Measurements from ENCODE around the gene IQGAP2.

GRCh38 chr5:76487386-76487785 lies 84.3 kb downstream of the IQGAP2 start:
- no peak for TF ChIP-seq BHLHE40 (IDR thresholded peaks at IDR 0.05; ENCODE audit: borderline replicate concordance)
- TF ChIP-seq HDGF (IDR thresholded peaks at IDR 0.05; ENCODE audit: borderline replicate concordance) = no peak
- TF ChIP-seq SP1 (IDR thresholded peaks at IDR 0.05) = no peak
- no peak for TF ChIP-seq ARNT (IDR thresholded peaks at IDR 0.05)
- no peak for TF ChIP-seq FOXM1 (IDR thresholded peaks at IDR 0.05; ENCODE audit: borderline replicate concordance)
- TF ChIP-seq SUZ12 (IDR thresholded peaks at IDR 0.05) = no peak
- TF ChIP-seq ZNF384 (IDR thresholded peaks at IDR 0.05) = no peak
- TF ChIP-seq CTBP1 (IDR thresholded peaks at IDR 0.05; ENCODE audit: borderline replicate concordance) = no peak
- TF ChIP-seq TARDBP (IDR thresholded peaks at IDR 0.05) = no peak
- TF ChIP-seq PKNOX1 (IDR thresholded peaks at IDR 0.05) = no peak
- no peak for TF ChIP-seq FOXK2 (IDR thresholded peaks at IDR 0.05)
